ENCODE measurements around the gene DPP4. TPM values are rescaled to one million over a fixed set of nuclear protein-coding genes. Genes with fewer than 3 reads are reported as not detected.

The DPP4 gene
- total RNA-seq, 2 donors from 2014 or later, result 25.5 to 40.5 TPM

- intact Hi-C loops (cut with DNase I), result no loop called here
- no peaks in the 10 kb centered on the region for H3K4me1 ChIP-seq
- H3K9ac ChIP-seq (ENCODE audit: low read depth in 2 of 2, low read length in 2 of 2), result no peak overlapping the region
- DNase-seq, result no peak
- TF ChIP-seq CTCF (IDR thresholded peaks at IDR 0.05), result no peak
- no peaks in the 10 kb centered on the region for H3K27me3 ChIP-seq
- H3K4me3 ChIP-seq, result no peak overlapping the region
- no peak overlapping the region for H3K27ac ChIP-seq
- no peaks in the 10 kb centered on the region for H3K36me3 ChIP-seq
- no peaks in the 10 kb centered on the region for H3K9me3 ChIP-seq
These were observed 1.7 kb upstream of the DPP4 start for GRCh38 chr2:162075689-162076132.

- no peak for DNase-seq
- intact Hi-C loops (cut with DNase I), result no loop called here
- no peaks in the 10 kb centered on the region for H3K36me3 ChIP-seq
- H3K9me3 ChIP-seq, result no peaks in the 10 kb centered on the region
- no peak for TF ChIP-seq CTCF (IDR thresholded peaks at IDR 0.05)
- H3K4me3 ChIP-seq, result no peak overlapping the region
- no peak overlapping the region for H3K27ac ChIP-seq
- H3K27me3 ChIP-seq, result no peaks in the 10 kb centered on the region
- H3K9ac ChIP-seq (ENCODE audit: low read depth in 2 of 2, low read length in 2 of 2), result no peak overlapping the region
- H3K4me1 ChIP-seq, result no peaks in the 10 kb centered on the region
These were observed 1.1 kb upstream of the DPP4 start for GRCh38 chr2:162074928-162075688.

- peak overlapping the region; percentile 61 for H3K4me3 ChIP-seq
- H3K27me3 ChIP-seq, result no peaks in the 10 kb centered on the region
- H3K36me3 ChIP-seq, result no peaks in the 10 kb centered on the region
- no peak for TF ChIP-seq CTCF (IDR thresholded peaks at IDR 0.05)
- H3K4me1 ChIP-seq, result no peaks in the 10 kb centered on the region
- peak overlapping the region in 1 of 2 donors; percentile 48 for H3K9ac ChIP-seq (ENCODE audit: low read depth in 2 of 2, low read length in 2 of 2)
- no peaks in the 10 kb centered on the region for H3K9me3 ChIP-seq
- intact Hi-C loops (cut with DNase I), result no loop called here
- no peak overlapping the region for H3K27ac ChIP-seq
- no peak for DNase-seq
These were observed 549 bp upstream of the DPP4 start for GRCh38 chr2:162074632-162074895.

- peak overlapping the region; percentile 74 to 78 for H3K9ac ChIP-seq (ENCODE audit: low read depth in 2 of 2, low read length in 2 of 2)
- no peak for TF ChIP-seq CTCF (IDR thresholded peaks at IDR 0.05)
- no peaks in the 10 kb centered on the region for H3K36me3 ChIP-seq
- H3K9me3 ChIP-seq, result no peaks in the 10 kb centered on the region
- DNase-seq, result peak; percentile 50
- H3K27me3 ChIP-seq, result no peaks in the 10 kb centered on the region
- intact Hi-C loops (cut with DNase I), result no loop called here
- H3K4me1 ChIP-seq, result no peaks in the 10 kb centered on the region
- H3K4me3 ChIP-seq, result peak overlapping the region; percentile 61
- H3K27ac ChIP-seq, result no peak overlapping the region
These were observed 783 bp downstream of the DPP4 start for GRCh38 chr2:162072976-162073887.

- Histone ChIP-seq H3K9ac (ENCODE audit: low read depth in 2 of 2, low read length in 2 of 2) (no peak overlapping the region), H3K9me3 (no peaks in the 10 kb centered on the region), H3K27ac (no peak overlapping the region), H3K4me3 (no peak overlapping the region), H3K4me1 (no peaks in the 10 kb centered on the region), H3K27me3 (no peaks in the 10 kb centered on the region), H3K36me3 (no peaks in the 10 kb centered on the region)
- no peak for DNase-seq
- intact Hi-C loops (cut with DNase I), result no loop called here
- TF ChIP-seq CTCF (IDR thresholded peaks at IDR 0.05), result no peak
These were observed 1.8 kb downstream of the DPP4 start for GRCh38 chr2:162072181-162072702.
